Measurements from ENCODE around the gene SCYL1. TPM values are rescaled to one million over a fixed set of nuclear protein-coding genes. Genes with fewer than 3 reads are reported as not detected.

SCYL1 gene
- total RNA-seq, 1 experiment from 2014 or later: 54.7 TPM

- Histone ChIP-seq H4K91ac (ENCODE audit: insufficient read length, low read depth, low read length) (no peak overlapping the region), H4K20me1 (ENCODE audit: control insufficient read depth, insufficient read depth, insufficient read length) (no peaks in the 10 kb centered on the region), H2BK5ac (ENCODE audit: insufficient read length, low read length) (no peak overlapping the region), H2BK12ac (ENCODE audit: insufficient read length, low read depth, low read length) (no peak overlapping the region), H3K4me2 (ENCODE audit: insufficient read depth, insufficient read length, low read length) (peak overlapping the region; percentile 44), H3K23me2 (ENCODE audit: insufficient read length, low read depth, low read length, poor library complexity, severe bottlenecking) (peaks cover 25% of the 10 kb centered on the region), H3K23ac (ENCODE audit: insufficient read length, low read depth, low read length) (no peak overlapping the region), H4K8ac (replicated peaks; ENCODE audit: insufficient read length, low read depth, low read length) (no peak overlapping the region), H3K79me2 (ENCODE audit: insufficient read depth, low read length) (no peaks in the 10 kb centered on the region; the same call in 1 of the 2 replicates), H3K79me1 (ENCODE audit: insufficient read depth, low read depth, low read length, poor library complexity, severe bottlenecking) (peaks cover 4% of the 10 kb centered on the region), H3K9me3 (ENCODE audit: control insufficient read depth, low read depth, low read length) (no peaks in the 10 kb centered on the region), H3K18ac (ENCODE audit: insufficient read length, low read depth, low read length) (peak overlapping the region; percentile 24), H2AFZ (ENCODE audit: low read length) (no peak overlapping the region), H2BK120ac (ENCODE audit: low read depth, low read length, poor library complexity, severe bottlenecking) (no peak overlapping the region), H2AK5ac (ENCODE audit: insufficient read length, low read length) (no peak overlapping the region), H4K5ac (ENCODE audit: insufficient read length, low read depth, low read length) (no peak overlapping the region), H3K56ac (ENCODE audit: insufficient read length, low read depth, low read length) (no peak overlapping the region), H2BK20ac (ENCODE audit: low read depth, low read length, poor library complexity, severe bottlenecking) (no peak overlapping the region), H3K14ac (ENCODE audit: insufficient read depth, low read length) (no peak overlapping the region), H3K9ac (ENCODE audit: extremely low read depth, insufficient read length, low read length) (no peak overlapping the region), H3K27ac (ENCODE audit: insufficient read length, low read depth, low read length) (no peak overlapping the region), H3K4ac (ENCODE audit: low read depth, low read length) (no peak overlapping the region), H2BK15ac (ENCODE audit: low read depth, low read length) (no peak overlapping the region), H3K27me3 (ENCODE audit: insufficient read depth, low read length) (peaks cover 8% of the 10 kb centered on the region; the same call in 1 of the 2 replicates), H3T11ph (ENCODE audit: low read length) (no peak overlapping the region), H3K4me1 (ENCODE audit: insufficient read depth, low read length) (no peaks in the 10 kb centered on the region; the same call in 1 of the 2 replicates)
- Mint-ChIP-seq H3K27me3 (ENCODE audit: low read depth) (peaks cover 30% of the 10 kb centered on the region), H3K36me3 (ENCODE audit: insufficient read depth in 1 of 3, low read depth in 3 of 3) (peaks cover 6 to 10% (median 9%) of the 10 kb centered on the region in 3 experiments; a peak in 5 of 7 replicates), H3K4me3 (peak overlapping the region; percentile 56 to 77), H3K27ac (peak overlapping the region in 1 of 3 experiments; percentile 86; a peak in 1 of 7 replicates), H3K4me1 (peaks cover 38 to 59% of the 10 kb centered on the region in 2 experiments), H3K9me3 (no peaks in the 10 kb centered on the region; a peak in 1 of 5 replicates)
- WGBS (ENCODE audit: extremely low coverage, insufficient read length, low lambda C conversion rate): no CpG with 5 or more reads among the region's 22 CpGs
- TF ChIP-seq CTCF (conservative IDR thresholded peaks at IDR 0.05): no peak
- DNase-seq: no peak
These were observed 48.7 kb downstream of the SCYL1 start for GRCh38 chr11:65573391-65574079.
